NCI-H526 (cell line): ENCODE measurements around the gene PLEKHG4B.
A peak's percentile ranks its signal among the peaks of the same experiment; 100 is the strongest.
"Not testable (repeated sequence)": the region's sequence is repeated elsewhere in the genome, so short reads cannot be mapped to it uniquely, and the experiment has no call there.

ENCODE experiments used
- DNase-seq, 2 experiments: peaks; one replicate each; lab custom pipeline; 2025; lab: John Stamatoyannopoulos, UW

The PLEKHG4B gene

DNA sequence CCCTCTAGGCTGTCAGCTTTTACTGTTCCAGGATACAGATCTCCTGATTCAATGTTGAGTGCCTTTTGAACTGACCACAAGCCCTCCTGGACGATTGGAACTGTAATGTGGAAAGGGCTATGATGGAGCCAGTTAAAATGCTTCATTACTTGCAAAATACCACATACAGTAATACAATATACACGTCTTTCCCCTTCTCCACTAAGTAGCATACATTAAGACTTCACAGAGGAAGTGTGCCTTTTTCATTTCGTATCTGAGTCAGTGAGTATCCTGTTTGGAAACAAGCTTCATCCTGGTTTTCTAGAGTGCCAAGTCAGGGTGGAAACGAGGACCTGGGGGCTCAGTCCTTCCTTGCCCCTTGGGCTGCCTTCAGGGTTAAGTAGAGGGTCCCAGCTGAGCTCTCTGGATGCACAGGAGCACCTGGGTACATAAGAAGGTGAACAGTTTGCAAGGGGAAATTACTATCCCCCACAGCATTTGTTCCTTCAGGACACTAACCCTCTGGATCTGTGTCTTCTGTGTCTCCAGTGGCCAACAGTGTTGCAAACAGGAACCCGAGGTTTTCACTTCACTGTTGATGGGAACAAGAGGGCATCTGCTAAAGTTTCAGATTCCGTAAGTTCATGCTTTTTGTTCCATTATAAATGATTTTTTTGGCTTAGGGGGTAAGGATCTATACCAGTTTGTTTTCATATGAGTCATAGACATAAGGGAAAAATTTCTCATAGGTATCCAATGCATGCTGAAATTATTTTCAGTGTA lies 131.2 kb downstream of the PLEKHG4B start:
- DNase-seq = not testable (repeated sequence)

DNA sequence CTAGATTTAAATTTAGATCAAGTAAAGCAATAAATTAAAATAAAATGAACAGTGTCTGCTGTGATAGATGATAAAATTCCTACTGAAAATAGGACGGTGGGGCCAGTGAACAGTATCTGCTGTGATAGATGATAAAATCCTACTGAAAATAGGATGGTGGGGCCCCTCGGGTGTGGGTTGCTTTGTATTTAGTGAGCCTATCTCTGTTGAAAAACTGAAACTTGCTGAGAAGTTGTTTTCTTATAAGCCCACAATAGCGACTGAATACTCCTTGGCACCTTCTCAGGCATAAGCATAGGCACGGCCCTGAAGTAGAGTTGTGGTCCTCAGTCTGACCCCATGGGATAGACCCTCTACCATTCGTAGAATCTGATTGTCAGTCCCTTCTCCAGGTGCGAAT lies 131.8 kb downstream of the PLEKHG4B start:
- no peak for DNase-seq

DNA sequence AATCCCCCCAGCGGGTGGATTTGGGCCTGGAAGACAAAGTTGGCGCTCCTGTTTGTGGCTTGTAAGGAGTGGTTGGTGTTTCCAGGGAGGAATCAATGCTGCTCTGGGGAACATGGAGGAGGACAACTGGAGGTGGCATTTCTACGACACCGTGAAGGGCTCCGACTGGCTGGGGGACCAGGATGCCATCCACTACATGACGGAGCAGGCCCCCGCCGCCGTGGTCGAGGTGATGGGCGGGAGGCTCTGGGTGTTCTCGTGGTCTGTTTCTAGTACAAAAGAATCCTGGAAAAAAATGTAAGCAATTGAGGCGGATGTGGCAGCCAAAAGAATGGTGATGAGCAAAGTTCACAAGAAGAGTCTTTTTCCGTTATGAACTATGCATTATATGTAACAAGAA lies 133.4 kb downstream of the PLEKHG4B start:
- DNase-seq = no peak

- DNase-seq = peak in 1 of 2 experiments; percentile 21
These were observed 135.4 kb downstream of the PLEKHG4B start for GRCh38 chr5:227375-227774.

- DNase-seq = peak; percentile 85 to 92
These were observed 136.9 kb downstream of the PLEKHG4B start for GRCh38 chr5:228886-229285.

- DNase-seq = no peak
These were observed 138.7 kb downstream of the PLEKHG4B start for GRCh38 chr5:230711-231110.

GRCh38 chr5:231661-232060 lies 139.7 kb downstream of the PLEKHG4B start:
- no peak for DNase-seq

- not testable (repeated sequence) for DNase-seq
These were observed 141.5 kb downstream of the PLEKHG4B start for GRCh38 chr5:233426-233825.

- no peak for DNase-seq
These were observed 142.5 kb downstream of the PLEKHG4B start for GRCh38 chr5:234450-234849.

DNA sequence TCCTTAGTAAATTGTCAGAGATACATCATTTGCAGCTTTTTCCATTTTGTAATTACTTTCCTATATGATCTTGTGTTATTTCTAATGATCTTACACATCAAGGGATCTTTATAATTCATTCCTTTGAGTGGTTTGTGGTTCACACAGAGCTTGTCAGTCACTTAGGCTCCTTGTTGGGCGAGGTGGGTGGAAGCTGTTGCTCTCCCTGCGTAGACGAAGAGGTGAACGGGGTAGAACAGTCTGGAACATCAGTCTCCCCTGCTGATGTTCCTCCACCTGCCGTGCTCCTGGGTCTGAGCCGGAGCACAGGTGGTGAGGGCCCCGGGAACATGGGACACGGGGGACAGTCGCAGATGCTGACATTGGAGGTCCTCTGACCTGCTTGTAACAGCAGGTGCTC lies 143.6 kb downstream of the PLEKHG4B start:
- DNase-seq = not testable (repeated sequence)

DNA sequence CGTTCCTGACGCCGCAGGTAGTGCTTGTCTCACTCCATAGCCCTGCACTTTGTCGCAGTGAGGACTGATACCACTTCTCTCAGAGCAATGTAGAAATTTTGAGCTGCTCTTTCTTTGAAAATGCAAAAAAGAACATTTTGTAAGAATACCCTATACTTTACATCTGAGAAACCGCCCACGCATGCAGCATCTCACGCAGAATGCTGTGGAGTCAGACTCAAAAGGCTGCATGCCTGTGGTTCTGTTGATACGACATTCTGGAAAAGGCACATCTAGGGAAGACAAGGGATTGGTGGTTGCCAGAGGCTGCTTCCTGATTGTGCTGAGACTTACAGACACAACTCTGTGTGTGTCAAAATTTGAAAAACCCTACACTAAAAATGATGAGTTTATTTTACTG lies 146.0 kb downstream of the PLEKHG4B start:
- not testable (repeated sequence) for DNase-seq
